H1 (cell line): ENCODE results near the gene CKAP4. TPM values are rescaled to one million over a fixed set of nuclear protein-coding genes. Genes with fewer than 3 reads are reported as not detected.
"Not testable (repeated sequence)": the region's sequence is repeated elsewhere in the genome, so short reads cannot be mapped to it uniquely, and the experiment has no call there.

ENCODE experiments used
- CTCF ChIA-PET: fragments of 300-600 bp; sonication (Branson Sonifier 250); formaldehyde crosslinking; loops from one replicate; lab custom pipeline; 2021; ENCODE audit not compliant: partially characterized antibody; lab: Charles Lee
- POLR2A ChIA-PET: fragments of 300-600 bp; sonication (Branson Sonifier 250); formaldehyde crosslinking; loops from one replicate; lab custom pipeline; 2021; ENCODE audit warnings: inconsistent platforms; ENCODE audit not compliant: partially characterized antibody; lab: Charles Lee
- DNase-seq, 2 experiments: peaks; one replicate each; pipeline versions ENCODE4 v3.0.0 to v3.0.0-alpha.2; 2010 to 2022; ENCODE audit warnings: low spot score in 2 of 2, low read depth in 1 of 2, mixed read lengths in 1 of 2
- FAIRE-seq: peaks from 2 replicates; lab custom pipeline; 2011; peaks lifted over from hg19 to GRCh38; lab: Jason Lieb, UNC
- H2AFZ ChIP-seq: 2 replicates; pipeline ENCODE4 v1.8.1; 2012; ENCODE audit warnings: low read length, inconsistent platforms
- H2AK5ac ChIP-seq: 2 replicates; pipeline ENCODE4 v1.6.1; 2013; ENCODE audit warnings: low read depth, low read length
- H2BK120ac ChIP-seq: replicated peaks from 2 replicates; pipeline ENCODE3; 2013; ENCODE audit warnings: low read depth, low read length, inconsistent platforms
- H2BK12ac ChIP-seq: 2 replicates; pipeline ENCODE4 v1.6.1; 2013; ENCODE audit warnings: low read depth, low read length
- H2BK15ac ChIP-seq: 2 replicates; pipeline ENCODE4 v1.6.1; 2013; ENCODE audit warnings: low read length
- H2BK20ac ChIP-seq: 2 replicates; pipeline ENCODE4 v1.6.1; 2013; ENCODE audit warnings: low read length
- H2BK5ac ChIP-seq: 2 replicates; pipeline ENCODE4 v1.6.1; 2013; ENCODE audit warnings: low read depth, low read length
- H3K14ac ChIP-seq: 2 replicates; pipeline ENCODE4 v1.6.1; 2013; ENCODE audit warnings: inconsistent platforms; ENCODE audit not compliant: insufficient read length
- H3K18ac ChIP-seq: 2 replicates; pipeline ENCODE4 v1.6.1; 2013; ENCODE audit warnings: low read length; ENCODE audit errors: extremely low read depth
- H3K23ac ChIP-seq: 2 replicates; pipeline ENCODE4 v1.6.1; 2013; ENCODE audit warnings: inconsistent platforms; ENCODE audit not compliant: insufficient read length
- H3K23me2 ChIP-seq: 2 replicates; pipeline ENCODE4 v1.6.1; 2013; ENCODE audit warnings: low read depth, low read length
- H3K27ac ChIP-seq: 2 replicates; pipeline ENCODE4 v1.6.1; 2011; ENCODE audit warnings: low read depth, low read length, inconsistent platforms
- H3K27me3 ChIP-seq, 4 experiments: replicated peaks in 1 of 4; 1 replicate in 1 of 4; 2 replicates in 3 of 4; pipeline versions ENCODE4 v1.6.1 to v1.8.1; 2011 to 2013; ENCODE audit warnings: low read length in 3 of 4, mild to moderate bottlenecking in 3 of 4, inconsistent platforms in 2 of 4, mixed read lengths in 2 of 4, moderate library complexity in 1 of 4; ENCODE audit not compliant: control insufficient read depth in 3 of 4, insufficient read depth in 3 of 4; ENCODE audit errors: extremely low read depth in 1 of 4
- H3K36me3 ChIP-seq, 4 experiments: 2 replicates each; pipeline versions ENCODE4 v1.6.1 to v1.8.1; 2011 to 2013; ENCODE audit warnings: mild to moderate bottlenecking in 4 of 4, low read length in 3 of 4, moderate library complexity in 2 of 4, control low read depth in 1 of 4, inconsistent platforms in 1 of 4; ENCODE audit not compliant: insufficient read depth in 4 of 4, control insufficient read depth in 2 of 4
- H3K4ac ChIP-seq: replicated peaks from 2 replicates; pipeline ENCODE3; 2013; ENCODE audit warnings: low read length, low read depth, mixed read lengths, inconsistent platforms; ENCODE audit not compliant: insufficient read length
- H3K4me1 ChIP-seq, 4 experiments: replicated peaks in 1 of 4; 1 replicate in 1 of 4; 2 replicates in 3 of 4; pipeline versions ENCODE4 v1.6.1 to v1.8.1; 2011 to 2013; ENCODE audit warnings: low read length in 3 of 4, inconsistent platforms in 2 of 4, mixed read lengths in 1 of 4; ENCODE audit not compliant: insufficient read depth in 4 of 4, control insufficient read depth in 3 of 4
- H3K4me2 ChIP-seq, 2 experiments: 2 replicates each; pipeline versions ENCODE4 v1.6.1 to v1.8.1; 2011 to 2013; ENCODE audit warnings: low read depth in 2 of 2, low read length in 2 of 2, control low read depth in 1 of 2, inconsistent platforms in 1 of 2, mild to moderate bottlenecking in 1 of 2; ENCODE audit not compliant: insufficient read depth in 1 of 2
- H3K4me3 ChIP-seq, 4 experiments: fragments of 200-600, 300-600 bp in 1 of 4; sonication (generic), shearing (Covaris generic), sonication (Bioruptor Twin) in 1 of 4; 2 replicates each; pipeline versions ENCODE4 v1.5.1 to v1.8.1; 2011 to 2016; ENCODE audit warnings: low read length in 4 of 4, low read depth in 3 of 4, control low read depth in 2 of 4, inconsistent platforms in 2 of 4, mild to moderate bottlenecking in 2 of 4, mixed read lengths in 1 of 4, moderate library complexity in 1 of 4; ENCODE audit not compliant: insufficient read depth in 2 of 4; ENCODE audit errors: extremely low read depth in 1 of 4
- H3K56ac ChIP-seq: replicated peaks from 2 replicates; pipeline ENCODE3; 2013; ENCODE audit warnings: low read depth, mild to moderate bottlenecking, mixed read lengths, low read length, inconsistent platforms; ENCODE audit not compliant: insufficient read length
- H3K79me1 ChIP-seq: 2 replicates; pipeline ENCODE4 v1.6.1; 2013; ENCODE audit warnings: low read depth, low read length, control low read depth
- H3K79me2 ChIP-seq, 2 experiments: 2 replicates each; pipeline versions ENCODE4 v1.6.1 to v1.8.1; 2012 to 2013; ENCODE audit warnings: low read length in 2 of 2, mild to moderate bottlenecking in 2 of 2, inconsistent platforms in 1 of 2; ENCODE audit not compliant: insufficient read depth in 2 of 2, control insufficient read depth in 1 of 2
- H3K9ac ChIP-seq, 4 experiments: replicated peaks in 1 of 4; 1 replicate in 1 of 4; 2 replicates in 3 of 4; pipeline versions ENCODE4 v1.6.1 to v1.8.1; 2011 to 2013; ENCODE audit warnings: low read depth in 3 of 4, low read length in 3 of 4, control low read depth in 2 of 4, mild to moderate bottlenecking in 2 of 4, moderate library complexity in 2 of 4, inconsistent platforms in 1 of 4; ENCODE audit errors: extremely low read depth in 1 of 4
- H3K9me3 ChIP-seq, 2 experiments: 2 replicates each; pipeline versions ENCODE4 v1.6.1 to v1.8.1; 2012 to 2013; ENCODE audit warnings: mild to moderate bottlenecking in 2 of 2, moderate library complexity in 2 of 2, control low read depth in 1 of 2, inconsistent platforms in 1 of 2, low read depth in 1 of 2, low read length in 1 of 2, mixed read lengths in 1 of 2; ENCODE audit not compliant: insufficient read depth in 2 of 2
- H4K20me1 ChIP-seq, 2 experiments: replicated peaks in 1 of 2; 2 replicates each; pipeline versions ENCODE3 to v1.8.1; 2011 to 2013; ENCODE audit warnings: inconsistent platforms in 2 of 2, low read length in 2 of 2, mild to moderate bottlenecking in 1 of 2; ENCODE audit not compliant: insufficient read depth in 2 of 2, control insufficient read depth in 1 of 2
- H4K5ac ChIP-seq: 2 replicates; pipeline ENCODE4 v1.6.1; 2013; ENCODE audit warnings: low read length, low read depth, mixed read lengths, inconsistent platforms; ENCODE audit not compliant: insufficient read length
- H4K8ac ChIP-seq: 2 replicates; pipeline ENCODE4 v1.8.0; 2013; ENCODE audit warnings: mild to moderate bottlenecking, moderate library complexity, low read length, inconsistent platforms; ENCODE audit not compliant: insufficient read depth; ENCODE audit errors: extremely low read depth
- H4K91ac ChIP-seq: replicated peaks from 2 replicates; pipeline ENCODE3; 2013; ENCODE audit warnings: low read length, mixed read lengths, inconsistent platforms; ENCODE audit not compliant: insufficient read length
- WGBS, 2 experiments: shearing (Covaris generic) in 1 of 2; methylation state at CpG; one replicate each; pipeline versions ENCODE4 v1.1.6 to v1.1.7; 2013 to 2015; ENCODE audit warnings: low lambda C conversion rate in 2 of 2, mixed read lengths in 2 of 2, inconsistent platforms in 1 of 2, low coverage in 1 of 2, missing lambda C conversion rate in 1 of 2; ENCODE audit not compliant: insufficient replicate concordance in 2 of 2, insufficient coverage in 1 of 2, insufficient read length in 1 of 2; ENCODE audit errors: extremely low coverage in 1 of 2, missing lambda C conversion rate in 1 of 2; 5-methylcytosine and 5-hydroxymethylcytosine counted together
- polyA plus RNA-seq, 7 experiments: library from polyadenylated mRNA; depleted of rRNA in 3 of 7; stranded (reverse) in 5 of 7; unstranded in 2 of 7; fragments of >200 nt in 5 of 7; fragments of 200-250 nt in 2 of 7; gene quantifications; 1 replicate in 5 of 7; 2 replicates in 1 of 7; 4 replicates in 1 of 7; pipeline versions ENCODE4 v1.2.1 to v1.2.3, GENCODE V29; 2011 to 2013; ENCODE audit warnings: missing spikeins in 2 of 7, mixed read lengths in 2 of 7
- total RNA-seq: library from RNA; stranded (reverse); fragmentation: NEBNext Ultra II Directional; extraction: Animal tissue kit (Norgen Biotek cat#: 25700); gene quantifications from 2 replicates; pipeline ENCODE4 v1.2.1, GENCODE V29; 2021

Gene CKAP4
- total and polyA plus RNA-seq, 2 of the 8 experiments (the other 6 are each of a cell fraction or from before 2014, with no cell fraction given), result 35.8 to 80.7 TPM

DNA sequence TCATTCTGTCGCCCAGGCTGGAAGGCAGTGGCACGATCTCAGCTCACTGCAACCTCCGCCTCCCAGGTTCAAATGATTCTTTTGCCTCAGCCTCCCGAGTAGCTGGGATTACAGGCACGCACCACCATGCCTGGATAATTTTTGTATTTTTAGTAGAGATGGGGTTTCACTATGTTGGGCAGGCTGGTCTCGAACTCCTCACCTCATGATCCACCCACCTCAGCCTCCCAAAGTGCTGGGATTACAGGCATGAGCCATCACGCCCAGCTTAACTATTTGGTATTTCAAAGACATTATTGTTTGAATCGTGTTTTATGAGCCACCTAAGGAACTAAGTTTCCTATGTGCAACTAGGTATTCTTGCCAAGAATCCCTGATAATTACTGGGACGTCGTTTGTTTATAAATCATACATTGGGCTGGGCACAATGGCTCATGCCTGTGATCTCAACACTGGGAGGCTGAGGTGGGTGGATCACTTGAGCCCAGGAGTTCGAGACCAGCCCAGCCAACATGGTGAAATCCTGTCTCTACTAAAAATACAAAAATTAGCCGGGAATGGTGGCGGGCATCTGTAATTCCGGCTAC, 38.8 kb upstream of the CKAP4 start:
- H3K23ac ChIP-seq, H3K79me1 ChIP-seq, H2AK5ac ChIP-seq, H3K23me2 ChIP-seq, POLR2A ChIA-PET, H3K4me1 ChIP-seq, H3K56ac ChIP-seq, H3K27ac ChIP-seq, H4K91ac ChIP-seq, H3K27me3 ChIP-seq, H3K9me3 ChIP-seq, H2BK120ac ChIP-seq, H3K4me2 ChIP-seq, DNase-seq, H3K4me3 ChIP-seq, H3K36me3 ChIP-seq, H4K20me1 ChIP-seq, FAIRE-seq, H4K8ac ChIP-seq, H4K5ac ChIP-seq, H2AFZ ChIP-seq, H3K9ac ChIP-seq, H3K4ac ChIP-seq, H2BK12ac ChIP-seq, H3K14ac ChIP-seq, H3K18ac ChIP-seq, H2BK20ac ChIP-seq, H2BK5ac ChIP-seq, H2BK15ac ChIP-seq, H3K79me2 ChIP-seq: not testable (repeated sequence)
- CTCF ChIA-PET, result interaction anchor here (0.6 to 5.7 kb wide), 4 partner anchors 30 to 710 kb away, joined by 3 to 125 read pairs (median 4); no protein-coding TSS in a partner anchor
- 86% methylated on average over 14 of the region's 14 CpGs; no CpG with 5 or more reads in 1 of the 2 experiments for whole genome bisulfite sequencing, 2 experiments
